GM18867 (cell line): ENCODE data around the gene TMEM100.
"Not testable (repeated sequence)": the region's sequence is repeated elsewhere in the genome, so short reads cannot be mapped to it uniquely, and the experiment has no call there.

Experiments used
- ATAC-seq: cut with Tn5 transposase; IDR thresholded peaks from one replicate; pipeline ENCODE4 v1.9.1; 2021; ENCODE audit warnings: mild to moderate bottlenecking, moderate library complexity; ENCODE audit not compliant: unreplicated experiment

The TMEM100 gene

DNA sequence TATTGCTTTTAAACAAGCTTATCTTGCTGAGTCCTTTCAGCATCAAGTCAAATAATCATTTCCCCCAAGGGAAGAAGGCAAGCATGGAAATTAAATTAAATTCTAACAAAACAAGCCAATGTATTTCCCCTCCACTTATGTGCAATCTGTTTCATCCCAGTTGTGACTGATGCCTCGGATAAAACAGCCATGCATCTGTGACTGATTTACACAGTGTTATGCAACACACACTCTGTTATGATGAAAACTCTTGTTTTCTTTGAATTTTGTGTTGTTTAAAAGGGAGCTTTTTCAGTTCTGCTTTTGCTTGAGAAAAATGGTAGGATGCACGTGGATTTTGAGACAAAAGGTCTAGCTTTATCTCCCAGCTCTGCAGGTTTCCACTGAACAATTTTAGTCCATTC is 32.6 kb downstream of the TMEM100 start:
- ATAC-seq, result no peak

DNA sequence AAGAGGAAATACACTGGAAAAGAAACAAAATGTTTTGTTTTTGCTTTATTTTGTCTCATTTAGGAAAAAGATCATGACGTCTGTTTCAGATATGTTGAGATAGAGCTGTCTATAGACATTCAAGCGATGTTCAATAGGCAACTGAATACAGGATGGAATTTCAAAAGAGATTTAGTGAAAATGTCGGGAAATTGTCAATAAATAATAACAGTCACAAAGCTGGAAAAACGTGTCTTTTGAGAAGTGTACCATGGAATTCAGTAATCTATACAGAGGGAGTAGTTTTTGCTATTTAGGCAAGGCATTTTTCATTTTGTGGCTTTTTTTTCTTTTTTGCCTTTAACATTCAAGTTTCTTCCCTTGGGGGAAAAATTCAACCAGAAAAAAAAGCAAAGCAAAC is 33.0 kb downstream of the TMEM100 start:
- no peak for ATAC-seq

DNA sequence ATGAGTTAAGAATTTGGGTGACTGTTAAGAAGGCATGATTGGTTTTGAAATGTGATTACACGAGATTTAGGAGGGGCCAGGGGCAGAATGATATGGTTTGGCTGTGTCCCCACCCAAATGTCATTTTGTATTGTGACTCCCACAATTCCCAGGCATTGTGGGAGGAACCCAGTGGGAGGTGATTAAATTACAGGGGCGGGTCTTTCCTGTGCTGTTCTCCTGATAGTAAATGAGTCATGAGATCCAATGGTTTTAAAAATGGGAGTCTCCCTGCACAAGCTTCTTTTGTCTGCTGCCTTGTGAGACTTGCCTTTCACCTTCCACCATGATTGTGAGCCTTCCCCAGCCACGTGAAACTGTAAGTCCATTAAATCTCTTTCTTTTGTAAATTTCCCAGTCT is 34.6 kb downstream of the TMEM100 start:
- ATAC-seq, result no peak

DNA sequence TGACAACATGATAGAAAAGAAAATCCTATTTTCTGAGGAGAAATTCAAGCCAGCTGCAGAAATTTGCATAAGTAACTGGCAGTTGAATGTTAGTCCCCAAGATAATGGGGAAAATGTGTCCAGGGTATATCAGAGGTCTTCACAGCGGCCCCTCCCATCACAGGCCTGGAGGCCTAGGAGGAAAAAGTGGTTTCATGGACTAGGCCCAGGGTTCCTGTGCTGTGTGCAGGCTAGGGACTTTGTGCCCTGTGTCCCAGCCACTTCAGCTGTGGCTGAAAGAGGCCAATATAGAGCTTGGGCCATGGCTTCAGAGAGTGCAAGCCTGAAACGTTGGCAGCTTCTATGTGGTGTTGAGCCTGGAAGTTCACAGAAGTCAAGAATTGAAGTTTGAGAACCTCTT is 35.6 kb downstream of the TMEM100 start:
- no peak for ATAC-seq

DNA sequence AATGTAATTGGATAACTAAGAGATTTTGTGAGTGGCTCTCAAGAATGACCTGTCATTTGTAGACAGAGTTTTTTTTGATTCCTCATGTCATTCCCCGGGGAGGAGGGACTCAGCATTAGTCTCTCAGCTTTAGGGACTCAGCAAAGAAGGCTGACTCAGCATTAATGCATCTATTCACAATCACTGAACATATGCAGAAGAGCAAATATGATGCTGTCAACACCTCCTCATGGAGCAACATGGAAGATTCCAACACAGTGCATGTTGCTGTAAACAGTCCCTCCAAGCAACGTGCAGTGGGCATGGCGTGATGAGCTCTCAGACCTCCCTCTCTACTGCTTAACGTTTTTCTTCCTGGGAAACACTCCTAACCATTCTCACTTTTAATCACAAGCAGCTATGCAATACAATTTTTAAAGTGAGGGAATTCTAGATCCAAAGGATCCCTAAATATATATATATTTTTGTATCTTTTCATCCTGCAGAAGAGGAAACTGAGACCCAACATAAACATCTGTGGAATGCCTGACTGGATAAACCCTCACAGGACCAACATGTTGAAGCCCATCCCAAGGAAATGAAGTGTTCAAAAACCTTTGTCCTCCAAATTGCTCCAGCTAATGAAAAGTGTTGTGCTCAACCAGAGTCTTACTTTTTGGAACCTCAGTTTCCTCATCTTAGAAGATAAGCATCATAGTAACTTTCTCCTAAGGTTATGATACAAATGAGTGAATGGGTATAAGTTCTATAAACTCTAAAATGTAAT is 38.9 kb downstream of the TMEM100 start:
- no peak for ATAC-seq

DNA sequence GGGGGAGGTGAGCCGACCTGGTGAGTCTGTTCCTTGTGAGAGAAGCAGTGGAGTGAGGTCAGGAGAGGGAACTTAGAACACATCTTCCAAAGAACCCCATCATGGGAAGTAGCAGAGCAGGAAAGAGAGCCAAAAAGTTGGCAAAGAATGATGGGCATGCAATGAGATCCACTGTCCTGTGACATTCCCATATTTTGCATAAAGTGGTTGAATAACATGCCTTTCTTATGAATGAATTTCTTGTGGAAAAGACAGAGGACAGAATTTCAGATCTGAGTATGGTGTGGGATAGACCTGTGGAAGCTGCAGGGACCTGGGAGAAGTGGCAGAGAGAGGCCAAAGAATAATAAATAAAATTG is 41.3 kb downstream of the TMEM100 start:
- ATAC-seq, result no peak

DNA sequence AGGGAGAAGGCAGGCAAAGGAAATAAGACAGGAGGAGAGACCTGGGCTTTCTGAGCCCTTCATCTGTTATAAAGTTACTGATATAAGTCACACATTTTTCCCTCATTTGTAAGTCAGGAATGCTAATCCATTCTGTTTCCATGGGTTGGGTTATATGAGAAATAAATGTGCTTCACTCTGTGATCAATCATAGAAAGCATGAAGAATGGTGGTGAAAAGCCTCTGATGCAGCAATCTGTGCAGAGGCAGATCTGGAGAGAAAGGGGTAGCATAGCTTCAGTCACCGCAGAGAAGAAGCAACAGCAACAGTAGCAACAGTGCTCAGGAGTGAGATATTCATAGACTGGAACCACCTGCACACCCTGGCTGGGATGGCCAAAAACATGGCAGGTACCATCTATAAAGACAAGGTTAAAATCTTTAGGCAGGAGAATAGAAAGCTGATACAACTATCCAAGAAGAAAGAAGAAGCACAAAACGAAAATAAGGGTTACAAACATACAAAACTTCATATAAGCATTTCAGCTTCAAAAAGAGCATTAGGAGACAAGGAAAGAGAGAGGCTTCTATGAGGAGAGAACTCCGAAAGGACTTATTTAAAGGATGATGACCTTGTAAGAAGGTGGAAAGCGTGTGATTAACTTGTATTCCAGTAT is 41.9 kb downstream of the TMEM100 start:
- ATAC-seq, result no peak

DNA sequence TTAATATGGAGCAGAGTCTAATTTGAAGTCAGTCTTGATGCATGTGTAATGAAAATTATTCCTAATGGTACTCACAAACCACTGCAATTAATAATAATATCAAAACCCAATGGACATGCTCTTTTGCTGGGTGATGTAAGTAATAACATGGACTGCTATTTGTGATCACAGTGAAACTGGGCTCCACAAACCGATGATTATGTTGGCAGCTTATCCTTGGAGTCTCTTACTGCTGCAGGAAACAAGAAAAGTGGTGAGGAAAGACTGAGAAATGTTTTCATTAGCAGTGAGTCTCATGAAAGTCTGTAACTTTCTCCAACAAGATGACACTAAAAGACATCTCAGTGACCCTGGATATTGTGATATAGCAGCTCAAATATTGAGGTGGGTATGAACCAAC is 45.2 kb downstream of the TMEM100 start:
- no peak for ATAC-seq

DNA sequence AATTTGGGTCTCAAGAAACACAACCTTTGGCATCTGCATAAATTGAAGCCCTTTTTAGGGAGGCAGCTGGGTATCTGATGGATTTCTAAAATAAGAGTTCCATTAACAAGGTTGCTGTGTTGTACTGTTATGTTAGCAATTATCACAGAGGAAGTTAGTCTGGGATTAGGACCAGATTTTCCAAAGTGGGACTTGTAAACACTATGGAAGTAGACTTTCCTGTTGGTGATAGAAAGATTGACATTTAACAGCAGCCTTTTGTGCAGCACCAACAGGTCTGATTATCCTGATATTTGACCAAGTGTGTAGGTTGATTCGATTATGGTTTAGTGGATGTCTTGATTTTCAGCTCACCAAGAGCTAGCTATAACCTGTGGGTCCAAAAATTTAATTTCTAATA is 46.4 kb downstream of the TMEM100 start:
- ATAC-seq, result no peak

DNA sequence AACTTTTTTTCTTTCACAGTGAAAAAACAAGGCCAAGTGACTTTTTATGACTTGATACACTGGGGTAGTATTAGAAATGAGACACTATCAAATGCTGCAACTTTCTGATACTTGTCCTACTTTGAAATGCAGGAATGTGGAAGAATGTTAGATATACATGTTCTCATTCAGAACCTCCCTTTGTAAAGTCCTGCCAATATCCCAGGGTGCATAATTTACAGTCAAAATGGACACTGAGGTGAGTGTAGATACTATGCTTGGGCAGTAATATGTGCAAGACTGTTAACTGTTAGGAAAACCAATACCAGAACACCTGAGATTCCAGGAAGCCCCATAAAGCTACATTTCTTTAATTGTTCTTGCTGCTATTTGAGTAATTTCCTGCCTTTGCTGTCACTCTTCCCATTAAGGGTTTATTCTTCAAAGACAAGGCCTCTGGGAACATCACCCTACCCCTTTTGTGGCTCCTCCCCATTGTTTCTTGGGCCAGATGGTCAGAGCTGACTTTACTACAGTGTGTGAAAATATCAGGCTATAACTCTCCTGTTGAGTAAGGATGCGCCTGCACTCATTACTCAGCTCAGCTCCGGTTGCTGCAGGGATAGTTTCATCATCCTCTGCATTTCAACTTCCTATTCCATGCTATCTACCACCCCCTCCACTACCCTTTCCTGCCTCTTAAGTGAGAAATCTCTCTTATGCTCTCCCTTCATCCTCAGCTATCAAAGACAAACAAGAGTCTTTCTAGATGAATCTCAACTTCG is 48.7 kb downstream of the TMEM100 start:
- no peak for ATAC-seq

DNA sequence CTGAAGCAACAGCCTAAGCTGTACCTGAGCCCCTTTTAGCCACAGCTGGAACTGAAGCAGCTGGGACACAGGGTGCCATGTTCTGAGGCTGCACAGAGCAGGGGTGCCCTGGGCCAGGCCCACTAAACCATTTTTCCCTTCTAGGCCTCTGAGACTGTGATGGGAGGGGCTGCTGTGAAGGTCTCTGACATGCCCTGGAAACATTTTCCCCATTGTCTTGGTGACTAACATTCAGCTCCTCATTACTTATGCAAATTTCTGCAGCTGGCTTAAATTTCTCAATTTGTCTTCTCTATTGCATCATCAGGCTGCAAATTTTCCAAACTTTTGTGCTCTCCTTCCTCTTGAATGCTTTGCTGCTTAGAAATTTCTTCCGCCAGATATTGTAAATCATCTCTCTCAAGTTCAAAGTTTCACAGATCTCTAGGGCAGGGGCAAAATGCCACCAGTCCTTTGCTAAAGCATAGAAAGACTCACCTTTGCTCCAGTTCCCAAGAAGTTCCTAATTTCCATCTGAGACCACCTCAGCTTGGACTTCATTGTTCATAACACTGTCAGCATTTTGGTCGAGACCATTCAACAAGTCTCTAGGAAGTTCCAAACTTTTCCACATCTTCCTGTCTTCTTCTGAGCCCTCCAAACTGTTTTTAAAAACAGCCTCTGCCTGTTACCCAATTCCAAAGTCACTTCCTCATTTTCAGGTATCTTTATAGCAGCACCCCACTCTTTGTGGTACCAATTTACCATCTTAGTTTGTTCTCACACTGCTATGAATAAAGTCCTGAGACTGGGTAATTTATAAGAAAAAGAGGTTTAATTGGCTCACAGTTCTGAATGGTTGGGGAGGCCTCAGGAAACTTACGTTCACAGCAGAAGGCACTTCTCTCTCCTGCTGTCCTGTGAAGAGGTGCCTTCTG is 49.8 kb downstream of the TMEM100 start:
- ATAC-seq, result no peak

DNA sequence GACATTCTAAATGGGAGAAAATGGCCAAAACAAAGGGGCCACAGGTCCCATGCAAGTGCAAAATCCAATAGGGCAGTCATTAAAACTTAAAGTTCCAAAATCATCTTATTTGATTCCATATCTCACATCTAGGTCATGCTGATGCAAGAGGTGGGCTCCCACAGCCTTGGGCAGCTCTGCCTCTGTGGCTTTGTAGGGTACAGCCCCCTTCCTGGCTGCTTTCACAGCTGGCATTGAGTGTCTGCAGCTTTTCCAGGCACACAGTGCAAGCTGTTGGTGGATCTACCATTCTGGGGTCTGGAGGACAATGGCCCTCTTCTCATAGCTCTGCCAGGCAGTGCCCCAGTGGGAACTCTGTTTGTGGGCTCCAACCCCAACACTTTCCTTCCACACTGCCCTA is 50.7 kb downstream of the TMEM100 start:
- ATAC-seq, result not testable (repeated sequence)
